H9 (cell line): ENCODE data around the gene GSTO2. TPM values are rescaled to one million over a fixed set of nuclear protein-coding genes. Genes with fewer than 3 reads are reported as not detected.

ENCODE experiments used
- DNase-seq: peaks from one replicate; pipeline ENCODE4 v3.0.0-alpha.2; 2017
- H2AFZ ChIP-seq: one replicate; pipeline ENCODE4 v1.6.1; 2013; ENCODE audit warnings: mild to moderate bottlenecking, low read length, control low read depth, moderate library complexity
- H2AK5ac ChIP-seq: 2 replicates; pipeline ENCODE4 v1.6.1; 2013; ENCODE audit warnings: low read length, control low read depth, mixed read lengths; ENCODE audit not compliant: insufficient read length
- H2BK120ac ChIP-seq: one replicate; pipeline ENCODE4 v1.6.1; 2013; ENCODE audit warnings: low read depth, mild to moderate bottlenecking, low read length, control low read depth, inconsistent platforms; ENCODE audit not compliant: poor library complexity, severe bottlenecking
- H2BK12ac ChIP-seq: 2 replicates; pipeline ENCODE4 v1.6.1; 2013; ENCODE audit warnings: low read length, control low read depth, mixed read lengths, low read depth; ENCODE audit not compliant: insufficient read length
- H2BK15ac ChIP-seq: 2 replicates; pipeline ENCODE4 v1.6.1; 2013; ENCODE audit warnings: low read depth, low read length, control low read depth
- H2BK20ac ChIP-seq: one replicate; pipeline ENCODE4 v1.6.1; 2013; ENCODE audit warnings: low read depth, mild to moderate bottlenecking, low read length, control low read depth, inconsistent platforms; ENCODE audit not compliant: poor library complexity, severe bottlenecking
- H2BK5ac ChIP-seq: 2 replicates; pipeline ENCODE4 v1.6.1; 2013; ENCODE audit warnings: low read length, control low read depth, mixed read lengths; ENCODE audit not compliant: insufficient read length
- H3K14ac ChIP-seq: 2 replicates; pipeline ENCODE4 v1.6.1; 2013; ENCODE audit warnings: low read length, control low read depth; ENCODE audit not compliant: insufficient read depth
- H3K18ac ChIP-seq: 2 replicates; pipeline ENCODE4 v1.6.1; 2013; ENCODE audit warnings: low read depth, mild to moderate bottlenecking, mixed read lengths, low read length, control low read depth; ENCODE audit not compliant: insufficient read length
- H3K23ac ChIP-seq: 2 replicates; pipeline ENCODE4 v1.6.1; 2013; ENCODE audit warnings: low read length, control low read depth, mixed read lengths, low read depth; ENCODE audit not compliant: insufficient read length
- H3K23me2 ChIP-seq: 2 replicates; pipeline ENCODE4 v1.6.1; 2013; ENCODE audit warnings: low read depth, mild to moderate bottlenecking, mixed read lengths, low read length, control low read depth; ENCODE audit not compliant: insufficient read length, poor library complexity, severe bottlenecking
- H3K27ac ChIP-seq: 2 replicates; pipeline ENCODE4 v1.5.1; 2013; ENCODE audit warnings: low read length, control low read depth, mixed read lengths, low read depth; ENCODE audit not compliant: insufficient read length
- H3K27me3 ChIP-seq: 2 replicates; pipeline ENCODE4 v1.6.1; 2013; ENCODE audit warnings: low read length, control low read depth, inconsistent platforms; ENCODE audit not compliant: insufficient read depth
- H3K4ac ChIP-seq: 2 replicates; pipeline ENCODE4 v1.6.1; 2013; ENCODE audit warnings: low read depth, mild to moderate bottlenecking, control low read depth, inconsistent platforms, low read length, moderate library complexity
- H3K4me1 ChIP-seq: 2 replicates; pipeline ENCODE4 v1.6.1; 2013; ENCODE audit warnings: low read length, control low read depth, inconsistent platforms; ENCODE audit not compliant: insufficient read depth
- H3K4me2 ChIP-seq: 2 replicates; pipeline ENCODE4 v1.6.1; 2013; ENCODE audit warnings: low read length, control low read depth, mixed read lengths; ENCODE audit not compliant: insufficient read length, insufficient read depth
- H3K56ac ChIP-seq: 2 replicates; pipeline ENCODE4 v1.6.1; 2013; ENCODE audit warnings: low read depth, mild to moderate bottlenecking, mixed read lengths, low read length, control low read depth; ENCODE audit not compliant: insufficient read length
- H3K79me1 ChIP-seq: 2 replicates; pipeline ENCODE4 v1.6.1; 2013; ENCODE audit warnings: low read depth, mild to moderate bottlenecking, moderate library complexity, low read length, control low read depth, inconsistent platforms; ENCODE audit not compliant: insufficient read depth, poor library complexity, severe bottlenecking
- H3K79me2 ChIP-seq: 2 replicates; pipeline ENCODE4 v1.6.1; 2013; ENCODE audit warnings: low read length, control low read depth, inconsistent platforms; ENCODE audit not compliant: insufficient read depth
- H3K9ac ChIP-seq: 2 replicates; pipeline ENCODE4 v1.6.1; 2013; ENCODE audit warnings: low read length, control low read depth, mixed read lengths; ENCODE audit not compliant: insufficient read length; ENCODE audit errors: extremely low read depth
- H3K9me3 ChIP-seq: one replicate; pipeline ENCODE4 v1.6.1; 2013; ENCODE audit warnings: low read depth, low read length, inconsistent platforms; ENCODE audit not compliant: control insufficient read depth
- H3T11ph ChIP-seq: one replicate; pipeline ENCODE4 v1.6.1; 2013; ENCODE audit warnings: mild to moderate bottlenecking, low read length, control low read depth, inconsistent platforms
- H4K20me1 ChIP-seq: one replicate; pipeline ENCODE4 v1.6.1; 2013; ENCODE audit not compliant: control insufficient read depth, insufficient read length, insufficient read depth
- H4K5ac ChIP-seq: 2 replicates; pipeline ENCODE4 v1.6.1; 2013; ENCODE audit warnings: low read depth, mild to moderate bottlenecking, mixed read lengths, low read length, control low read depth; ENCODE audit not compliant: insufficient read length
- H4K8ac ChIP-seq: replicated peaks from 2 replicates; pipeline ENCODE4 v1.6.1; 2013; ENCODE audit warnings: low read length, control low read depth, mixed read lengths, low read depth; ENCODE audit not compliant: insufficient read length
- H4K91ac ChIP-seq: 2 replicates; pipeline ENCODE4 v1.6.1; 2013; ENCODE audit warnings: low read depth, mild to moderate bottlenecking, moderate library complexity, mixed read lengths, low read length, control low read depth; ENCODE audit not compliant: insufficient read length
- H3K27ac Mint-ChIP-seq, 3 experiments: 2 replicates in 2 of 3; 3 replicates in 1 of 3; pipeline ENCODE4 v1.8.0; 2020 to 2021; ENCODE audit warnings: mixed read lengths in 3 of 3, mild to moderate bottlenecking in 1 of 3, moderate library complexity in 1 of 3
- H3K27me3 Mint-ChIP-seq: 2 replicates; pipeline ENCODE4 v1.8.0; 2021; ENCODE audit warnings: low read depth, mild to moderate bottlenecking, moderate library complexity, mixed read lengths
- H3K36me3 Mint-ChIP-seq, 3 experiments: 2 replicates in 2 of 3; 3 replicates in 1 of 3; pipeline ENCODE4 v1.8.0; 2020 to 2021; ENCODE audit warnings: low read depth in 3 of 3, mixed read lengths in 3 of 3; ENCODE audit not compliant: insufficient read depth in 1 of 3
- H3K4me1 Mint-ChIP-seq, 2 experiments: 2 replicates each; pipeline ENCODE4 v1.8.0; 2020; ENCODE audit warnings: mixed read lengths in 2 of 2
- H3K4me3 Mint-ChIP-seq, 2 experiments: 2 replicates in 1 of 2; 3 replicates in 1 of 2; pipeline ENCODE4 v1.8.0; 2020 to 2021; ENCODE audit warnings: mild to moderate bottlenecking in 2 of 2, mixed read lengths in 2 of 2, moderate library complexity in 1 of 2
- H3K9me3 Mint-ChIP-seq, 2 experiments: 2 replicates in 1 of 2; 3 replicates in 1 of 2; pipeline ENCODE4 v1.8.0; 2020; ENCODE audit warnings: mild to moderate bottlenecking in 2 of 2, mixed read lengths in 2 of 2, moderate library complexity in 1 of 2
- CTCF ChIP-seq: fragments of 200-600 bp; sonication (generic); conservative IDR thresholded peaks from 3 replicates; pipeline ENCODE4 v1.8.0; 2021; ENCODE audit warnings: antibody characterized with exemption, mild to moderate bottlenecking
- WGBS: extraction: QIAGEN DNeasy Blood & Tissue Kit; methylation state at CpG from one replicate; pipeline ENCODE4 v1.1.7; 2013; ENCODE audit warnings: missing lambda C conversion rate, low lambda C conversion rate, mixed read lengths; ENCODE audit not compliant: insufficient read length; ENCODE audit errors: extremely low coverage; 5-methylcytosine and 5-hydroxymethylcytosine counted together
- total RNA-seq: library from RNA; stranded (reverse); gene quantifications from 2 replicates; pipeline ENCODE4 v1.2.1, GENCODE V29; 2021

The GSTO2 gene
- total RNA-seq, 1 experiment from 2014 or later, result 14.5 TPM

GRCh38 chr10:104347295-104348045 is 78.5 kb downstream of the GSTO2 start:
- Histone ChIP-seq H2BK15ac (no peak overlapping the region), H3K9ac (no peak overlapping the region), H4K8ac (no peak overlapping the region), H4K91ac (no peak overlapping the region), H4K20me1 (no peaks in the 10 kb centered on the region), H4K5ac (no peak overlapping the region), H3K56ac (no peak overlapping the region), H3K4me1 (peaks cover 8% of the 10 kb centered on the region; the same call in 1 of the 2 replicates), H3K14ac (no peak overlapping the region), H2BK5ac (no peak overlapping the region), H2BK20ac (no peak overlapping the region), H3K18ac (no peak overlapping the region), H2BK12ac (no peak overlapping the region), H3K27me3 (no peaks in the 10 kb centered on the region; the same call in 1 of the 2 replicates), H3K79me2 (no peaks in the 10 kb centered on the region), H2AK5ac (no peak overlapping the region), H3K4me2 (no peak overlapping the region), H3K23me2 (no peaks in the 10 kb centered on the region), H3K4ac (no peak overlapping the region), H2BK120ac (no peak overlapping the region), H3K9me3 (no peaks in the 10 kb centered on the region), H3K23ac (no peak overlapping the region), H3K79me1 (no peaks in the 10 kb centered on the region), H3T11ph (no peak overlapping the region), H2AFZ (no peak overlapping the region), H3K27ac (no peak overlapping the region)
- no peak for TF ChIP-seq CTCF
- Mint-ChIP-seq H3K27me3 (no peaks in the 10 kb centered on the region; the same call in 1 of the 2 replicates), H3K36me3 (no peaks in the 10 kb centered on the region), H3K4me1 (peaks cover 7 to 8% of the 10 kb centered on the region in 2 experiments; a peak in 3 of 4 replicates), H3K4me3 (no peak overlapping the region), H3K27ac (no peak overlapping the region), H3K9me3 (no peaks in the 10 kb centered on the region)
- no peak for DNase-seq
- WGBS, result no CpG with 5 or more reads among the region's 4 CpGs
